Measurements from ENCODE around the gene AFDN. TPM values are rescaled to one million over a fixed set of nuclear protein-coding genes. Genes with fewer than 3 reads are reported as not detected.
A peak's percentile ranks its signal among the peaks of the same experiment; 100 is the strongest.

AFDN gene
- total and polyA plus RNA-seq, 10 of the 15 experiments (the other 5 are each of a cell fraction or from before 2014, with no cell fraction given), result 5.7 to 68.2 (median 45.1) TPM

DNA sequence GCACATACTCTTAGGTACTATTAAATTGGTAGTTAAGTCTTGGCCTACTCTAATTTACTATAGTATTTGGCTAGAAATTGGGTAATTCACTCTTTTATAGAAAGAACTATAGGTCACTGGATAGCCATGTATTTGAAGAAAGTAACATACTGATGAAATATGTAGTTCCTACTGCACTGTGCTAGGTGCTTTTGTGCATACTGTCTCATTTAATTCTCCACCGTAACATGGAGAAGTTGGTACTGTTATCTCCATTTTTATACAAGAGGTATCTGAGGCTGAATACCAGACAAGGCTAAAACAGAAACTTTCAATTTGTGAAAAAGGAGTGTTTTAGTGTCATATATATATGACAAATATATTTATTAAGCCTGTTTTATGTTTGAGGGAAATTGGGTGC is 29.8 kb downstream of the AFDN start:
- H3K27me3 ChIP-seq (replicated peaks in 1 of 2; ENCODE audit: control insufficient read depth in 2 of 2, insufficient read depth in 2 of 2, low read length in 1 of 2), result no peaks in the 10 kb centered on the region
- in situ Hi-C loops (cut with MboI) (no loop called here), intact Hi-C loops (cut with micrococcal nuclease; ENCODE audit: unreplicated experiment) (no loop called here)
- H3K4me1 ChIP-seq (ENCODE audit: control insufficient read depth, insufficient read depth, low read length), result peaks cover 2% of the 10 kb centered on the region; the same call in 1 of the 2 replicates
- H3K4me2 ChIP-seq (ENCODE audit: control insufficient read depth, insufficient read depth), result no peak overlapping the region
- CTCF ChIA-PET, result interaction anchor here (1.0 to 1.2 kb wide), 2 partner anchors 13 to 17 kb away, joined by 3 read pairs; no protein-coding TSS in a partner anchor
- no peak for FAIRE-seq
- WGBS (ENCODE audit: insufficient coverage, insufficient replicate concordance, low lambda C conversion rate, missing lambda C conversion rate), result 100% methylated on average over 1 of the region's 1 CpG
- DNase-seq (ENCODE audit: low read depth, low spot score), result no peak
- no peak overlapping the region for H3K4me3 ChIP-seq
- no TSS peak for BruUV-seq (replicated peaks)
- H3K9ac ChIP-seq (ENCODE audit: control insufficient read depth, insufficient read depth, low read length), result no peak overlapping the region
- H3K9me3 ChIP-seq (replicated peaks; ENCODE audit: control insufficient read depth, insufficient read depth, low read length), result no peaks in the 10 kb centered on the region
- SMC1A ChIA-PET (ENCODE audit: uncharacterized antibody, unreplicated experiment), result interaction anchor here (1.7 to 8.0 kb wide), 3 partner anchors 12 to 25 kb away, joined by 4 to 58 read pairs (median 22); no protein-coding TSS in a partner anchor
- H3K36me3 ChIP-seq (ENCODE audit: control insufficient read depth in 2 of 2, insufficient read depth in 2 of 2, low read length in 1 of 2), result no peaks in the 10 kb centered on the region
- no peaks in the 10 kb centered on the region for H4K20me1 ChIP-seq (ENCODE audit: control insufficient read depth, insufficient read depth)
- H3K27ac ChIP-seq (ENCODE audit: control insufficient read depth, insufficient read depth), result no peak overlapping the region
- peaks cover 32% of the 10 kb centered on the region for H3K79me2 ChIP-seq (ENCODE audit: control insufficient read depth, insufficient read depth, low read length)
- ATAC-seq, result 0 out of 3 replicates have a peak, but pooled peaks have one; percentile 7
- RAD21 ChIA-PET (ENCODE audit: unreplicated experiment), result interaction anchor here (2.0 kb wide), 1 partner anchor 26 kb away, joined by 5 read pairs; no protein-coding TSS in a partner anchor
- no peak overlapping the region for H2AFZ ChIP-seq (ENCODE audit: control insufficient read depth, low read depth, low read length)
- POLR2A ChIA-PET, result no interaction called here
- TF ChIP-seq, protein P1, sequence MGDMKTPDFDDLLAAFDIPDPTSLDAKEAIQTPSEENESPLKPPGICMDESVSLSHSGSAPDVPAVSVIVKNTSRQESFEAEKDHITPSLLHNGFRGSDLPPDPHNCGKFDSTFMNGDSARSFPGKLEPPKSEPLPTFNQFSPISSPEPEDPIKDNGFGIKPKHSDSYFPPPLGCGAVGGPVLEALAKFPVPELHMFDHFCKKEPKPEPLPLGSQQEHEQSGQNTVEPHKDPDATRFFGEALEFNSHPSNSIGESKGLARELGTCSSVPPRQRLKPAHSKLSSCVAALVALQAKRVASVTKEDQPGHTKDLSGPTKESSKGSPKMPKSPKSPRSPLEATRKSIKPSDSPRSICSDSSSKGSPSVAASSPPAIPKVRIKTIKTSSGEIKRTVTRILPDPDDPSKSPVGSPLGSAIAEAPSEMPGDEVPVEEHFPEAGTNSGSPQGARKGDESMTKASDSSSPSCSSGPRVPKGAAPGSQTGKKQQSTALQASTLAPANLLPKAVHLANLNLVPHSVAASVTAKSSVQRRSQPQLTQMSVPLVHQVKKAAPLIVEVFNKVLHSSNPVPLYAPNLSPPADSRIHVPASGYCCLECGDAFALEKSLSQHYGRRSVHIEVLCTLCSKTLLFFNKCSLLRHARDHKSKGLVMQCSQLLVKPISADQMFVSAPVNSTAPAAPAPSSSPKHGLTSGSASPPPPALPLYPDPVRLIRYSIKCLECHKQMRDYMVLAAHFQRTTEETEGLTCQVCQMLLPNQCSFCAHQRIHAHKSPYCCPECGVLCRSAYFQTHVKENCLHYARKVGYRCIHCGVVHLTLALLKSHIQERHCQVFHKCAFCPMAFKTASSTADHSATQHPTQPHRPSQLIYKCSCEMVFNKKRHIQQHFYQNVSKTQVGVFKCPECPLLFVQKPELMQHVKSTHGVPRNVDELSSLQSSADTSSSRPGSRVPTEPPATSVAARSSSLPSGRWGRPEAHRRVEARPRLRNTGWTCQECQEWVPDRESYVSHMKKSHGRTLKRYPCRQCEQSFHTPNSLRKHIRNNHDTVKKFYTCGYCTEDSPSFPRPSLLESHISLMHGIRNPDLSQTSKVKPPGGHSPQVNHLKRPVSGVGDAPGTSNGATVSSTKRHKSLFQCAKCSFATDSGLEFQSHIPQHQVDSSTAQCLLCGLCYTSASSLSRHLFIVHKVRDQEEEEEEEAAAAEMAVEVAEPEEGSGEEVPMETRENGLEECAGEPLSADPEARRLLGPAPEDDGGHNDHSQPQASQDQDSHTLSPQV (IDR thresholded peaks at IDR 0.05), result no peak
- no peak for TF ChIP-seq EP300 (IDR thresholded peaks at IDR 0.05; ENCODE audit: borderline replicate concordance in 1 of 2, control insufficient read depth in 1 of 2, low read depth in 2 of 2, low read length in 2 of 2)
- TF ChIP-seq, protein P2, sequence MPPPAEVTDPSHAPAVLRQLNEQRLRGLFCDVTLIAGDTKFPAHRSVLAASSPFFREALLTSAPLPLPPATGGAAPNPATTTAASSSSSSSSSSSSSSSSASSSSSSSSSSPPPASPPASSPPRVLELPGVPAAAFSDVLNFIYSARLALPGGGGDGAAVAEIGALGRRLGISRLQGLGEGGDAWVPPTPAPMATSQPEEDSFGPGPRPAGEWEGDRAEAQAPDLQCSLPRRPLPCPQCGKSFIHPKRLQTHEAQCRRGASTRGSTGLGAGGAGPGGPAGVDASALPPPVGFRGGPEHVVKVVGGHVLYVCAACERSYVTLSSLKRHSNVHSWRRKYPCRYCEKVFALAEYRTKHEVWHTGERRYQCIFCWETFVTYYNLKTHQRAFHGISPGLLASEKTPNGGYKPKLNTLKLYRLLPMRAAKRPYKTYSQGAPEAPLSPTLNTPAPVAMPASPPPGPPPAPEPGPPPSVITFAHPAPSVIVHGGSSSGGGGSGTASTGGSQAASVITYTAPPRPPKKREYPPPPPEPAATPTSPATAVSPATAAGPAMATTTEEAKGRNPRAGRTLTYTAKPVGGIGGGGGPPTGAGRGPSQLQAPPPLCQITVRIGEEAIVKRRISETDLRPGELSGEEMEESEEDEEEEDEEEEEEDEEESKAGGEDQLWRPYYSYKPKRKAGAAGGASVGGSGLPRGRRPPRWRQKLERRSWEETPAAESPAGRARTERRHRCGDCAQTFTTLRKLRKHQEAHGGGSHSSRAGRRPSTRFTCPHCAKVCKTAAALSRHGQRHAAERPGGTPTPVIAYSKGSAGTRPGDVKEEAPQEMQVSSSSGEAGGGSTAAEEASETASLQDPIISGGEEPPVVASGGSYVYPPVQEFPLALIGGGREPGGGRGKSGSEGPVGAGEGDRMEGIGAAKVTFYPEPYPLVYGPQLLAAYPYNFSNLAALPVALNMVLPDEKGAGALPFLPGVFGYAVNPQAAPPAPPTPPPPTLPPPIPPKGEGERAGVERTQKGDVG (CRISPR knock-in tag; IDR thresholded peaks at IDR 0.05), result no peak
- no peak for TF ChIP-seq JUNB (IDR thresholded peaks at IDR 0.05)
- no peak for TF ChIP-seq PAX8 (IDR thresholded peaks at IDR 0.05)
- no peak for TF ChIP-seq HDAC2 (IDR thresholded peaks at IDR 0.05)
- TF ChIP-seq SRF (IDR thresholded peaks at IDR 0.05; ENCODE audit: low read depth in 2 of 2, low read length in 2 of 2), result no peak
- no peak for TF ChIP-seq ATF7 (IDR thresholded peaks at IDR 0.05; ENCODE audit: low read depth)
- TF ChIP-seq LARP7 (IDR thresholded peaks at IDR 0.05), result no peak
- TF ChIP-seq NR2C1 (IDR thresholded peaks at IDR 0.05), result no peak
- TF ChIP-seq, protein P3, sequence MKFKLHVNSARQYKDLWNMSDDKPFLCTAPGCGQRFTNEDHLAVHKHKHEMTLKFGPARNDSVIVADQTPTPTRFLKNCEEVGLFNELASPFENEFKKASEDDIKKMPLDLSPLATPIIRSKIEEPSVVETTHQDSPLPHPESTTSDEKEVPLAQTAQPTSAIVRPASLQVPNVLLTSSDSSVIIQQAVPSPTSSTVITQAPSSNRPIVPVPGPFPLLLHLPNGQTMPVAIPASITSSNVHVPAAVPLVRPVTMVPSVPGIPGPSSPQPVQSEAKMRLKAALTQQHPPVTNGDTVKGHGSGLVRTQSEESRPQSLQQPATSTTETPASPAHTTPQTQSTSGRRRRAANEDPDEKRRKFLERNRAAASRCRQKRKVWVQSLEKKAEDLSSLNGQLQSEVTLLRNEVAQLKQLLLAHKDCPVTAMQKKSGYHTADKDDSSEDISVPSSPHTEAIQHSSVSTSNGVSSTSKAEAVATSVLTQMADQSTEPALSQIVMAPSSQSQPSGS (IDR thresholded peaks at IDR 0.05; ENCODE audit: low read length), result no peak
- TF ChIP-seq DPF2 (IDR thresholded peaks at IDR 0.05), result no peak
- TF ChIP-seq, protein P4, sequence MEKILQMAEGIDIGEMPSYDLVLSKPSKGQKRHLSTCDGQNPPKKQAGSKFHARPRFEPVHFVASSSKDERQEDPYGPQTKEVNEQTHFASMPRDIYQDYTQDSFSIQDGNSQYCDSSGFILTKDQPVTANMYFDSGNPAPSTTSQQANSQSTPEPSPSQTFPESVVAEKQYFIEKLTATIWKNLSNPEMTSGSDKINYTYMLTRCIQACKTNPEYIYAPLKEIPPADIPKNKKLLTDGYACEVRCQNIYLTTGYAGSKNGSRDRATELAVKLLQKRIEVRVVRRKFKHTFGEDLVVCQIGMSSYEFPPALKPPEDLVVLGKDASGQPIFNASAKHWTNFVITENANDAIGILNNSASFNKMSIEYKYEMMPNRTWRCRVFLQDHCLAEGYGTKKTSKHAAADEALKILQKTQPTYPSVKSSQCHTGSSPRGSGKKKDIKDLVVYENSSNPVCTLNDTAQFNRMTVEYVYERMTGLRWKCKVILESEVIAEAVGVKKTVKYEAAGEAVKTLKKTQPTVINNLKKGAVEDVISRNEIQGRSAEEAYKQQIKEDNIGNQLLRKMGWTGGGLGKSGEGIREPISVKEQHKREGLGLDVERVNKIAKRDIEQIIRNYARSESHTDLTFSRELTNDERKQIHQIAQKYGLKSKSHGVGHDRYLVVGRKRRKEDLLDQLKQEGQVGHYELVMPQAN (conservative IDR thresholded peaks at IDR 0.05), result no peak
- no peak for TF ChIP-seq MTA3 (IDR thresholded peaks at IDR 0.05; ENCODE audit: borderline replicate concordance, low read length)
- no peak for TF ChIP-seq CHD2 (IDR thresholded peaks at IDR 0.05; ENCODE audit: borderline replicate concordance, low read depth, low read length)

All from GM12878 (cell line).